ENCODE results near the gene PRKCA. TPM values are rescaled to one million over a fixed set of nuclear protein-coding genes. Genes with fewer than 3 reads are reported as not detected.

PRKCA gene
- total RNA-seq, 1 donor from 2014 or later = 127 TPM

GRCh38 chr17:66738301-66738700 is 435.9 kb downstream of the PRKCA start:
- DNase-seq (ENCODE audit: low spot score) = no peak

GRCh38 chr17:66739553-66739952 is 437.1 kb downstream of the PRKCA start:
- DNase-seq (ENCODE audit: low spot score) = no peak

GRCh38 chr17:66740226-66740625 is 437.8 kb downstream of the PRKCA start:
- no peak for DNase-seq (ENCODE audit: low spot score)

DNA sequence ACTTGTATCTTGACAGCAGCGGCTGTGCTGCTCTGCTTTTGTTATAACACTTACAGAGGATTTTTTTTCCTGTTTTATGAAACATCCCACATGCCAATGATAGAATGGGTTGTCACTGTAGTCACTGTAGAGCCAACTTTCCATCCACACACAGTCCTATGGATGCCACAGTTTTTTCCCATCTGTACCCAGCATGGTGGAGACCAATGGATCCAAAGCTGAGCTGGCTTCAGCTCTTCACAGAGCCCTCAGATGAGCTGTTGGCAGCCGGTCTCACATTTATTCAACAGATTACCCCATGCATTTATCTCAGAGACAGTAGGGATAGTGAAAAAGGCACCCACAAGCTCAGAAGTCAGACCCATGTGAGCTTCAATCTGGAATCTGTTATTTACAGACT is 441.1 kb downstream of the PRKCA start:
- DNase-seq (ENCODE audit: low spot score) = no peak

GRCh38 chr17:66746736-66747135 is 444.3 kb downstream of the PRKCA start:
- no peak for DNase-seq (ENCODE audit: low spot score)

DNA sequence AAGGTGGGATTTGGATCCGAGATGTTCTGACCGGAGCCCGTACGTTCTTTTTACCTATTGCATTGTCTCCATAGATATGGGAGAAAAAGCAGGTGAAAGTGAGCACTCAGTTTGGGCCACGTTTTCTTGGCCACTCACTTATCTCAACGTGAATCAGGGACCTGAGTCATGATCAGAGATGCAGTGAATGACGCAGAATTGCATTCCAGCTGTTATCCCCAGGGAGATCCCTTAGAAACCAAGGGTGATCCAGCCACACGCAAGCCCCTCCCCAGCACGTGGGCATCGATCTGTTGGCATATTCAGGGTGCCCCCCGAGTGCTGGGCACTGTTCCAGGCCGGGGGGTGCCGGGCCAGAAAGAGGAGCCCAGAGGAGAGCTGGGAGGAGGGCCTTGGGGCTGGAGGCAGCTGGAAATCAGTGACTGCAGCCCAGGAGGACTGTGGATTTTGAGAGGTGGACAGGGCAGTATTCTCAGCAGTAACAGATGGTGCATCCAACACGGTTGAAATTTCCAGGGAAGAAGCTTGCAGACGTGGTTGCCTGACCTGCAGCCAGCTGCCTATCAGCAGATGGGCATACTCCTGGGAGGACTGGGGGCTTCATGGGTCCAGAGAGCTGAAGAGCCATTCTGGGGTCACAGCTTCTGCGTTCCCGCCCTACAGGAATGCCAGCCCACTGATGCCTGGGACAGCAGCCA is 445.3 kb downstream of the PRKCA start:
- DNase-seq (ENCODE audit: low spot score) = no peak

GRCh38 chr17:66748578-66748977 is 446.2 kb downstream of the PRKCA start:
- DNase-seq (ENCODE audit: low spot score) = no peak

DNA sequence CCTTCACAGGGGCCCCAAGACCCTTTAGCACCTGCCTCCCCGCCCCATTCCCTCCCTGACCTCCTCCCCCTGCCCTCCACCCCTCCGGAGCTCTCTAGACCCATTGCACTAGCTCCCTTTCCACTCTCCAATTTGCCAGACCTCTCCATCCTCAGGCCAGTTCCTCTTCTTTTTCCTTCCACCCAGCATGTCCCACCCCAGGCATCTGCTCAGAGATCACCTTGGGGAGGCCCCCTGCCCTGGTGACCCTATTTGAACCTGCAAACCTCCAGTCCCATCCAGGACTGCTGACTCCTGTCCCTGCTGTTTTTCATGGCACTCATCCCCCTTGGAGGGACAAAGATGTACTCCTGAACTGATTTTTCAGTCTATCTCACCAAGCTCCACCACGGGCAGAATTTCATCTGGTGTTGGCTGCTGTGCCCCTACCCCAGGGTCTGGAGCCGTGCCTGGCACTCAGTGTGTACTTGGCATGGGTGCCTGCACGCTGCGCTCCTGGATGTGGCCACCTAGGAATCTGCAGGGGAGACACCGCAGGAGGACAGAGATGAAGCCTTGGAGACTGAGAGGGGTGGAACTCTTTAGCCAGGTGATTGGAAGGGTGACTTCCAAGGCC is 446.9 kb downstream of the PRKCA start:
- no peak for DNase-seq (ENCODE audit: low spot score)

DNA sequence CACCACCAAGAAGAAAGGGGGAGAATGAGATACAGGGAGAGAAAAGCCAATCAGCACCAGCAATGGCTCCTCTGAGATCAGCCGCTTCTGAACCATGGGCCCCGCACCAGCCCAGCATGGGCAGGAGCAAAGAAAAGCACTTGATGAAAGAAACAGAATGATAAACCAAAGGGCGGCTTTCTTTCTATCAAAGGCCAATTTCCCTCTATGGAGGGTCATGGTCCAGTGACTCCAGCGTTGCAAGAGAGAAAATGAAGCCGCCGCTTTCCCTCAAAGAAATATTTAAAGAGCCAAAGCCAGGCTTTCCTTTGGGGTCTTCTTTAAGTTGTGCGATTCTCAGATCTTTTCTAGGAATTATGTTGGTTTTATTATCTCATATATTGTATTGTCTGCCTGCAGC is 447.7 kb downstream of the PRKCA start:
- DNase-seq (ENCODE audit: low spot score) = no peak

- DNase-seq (ENCODE audit: low spot score) = no peak
Observed at GRCh38 chr17:66750781-66751543, 448.5 kb downstream of the PRKCA start.

DNA sequence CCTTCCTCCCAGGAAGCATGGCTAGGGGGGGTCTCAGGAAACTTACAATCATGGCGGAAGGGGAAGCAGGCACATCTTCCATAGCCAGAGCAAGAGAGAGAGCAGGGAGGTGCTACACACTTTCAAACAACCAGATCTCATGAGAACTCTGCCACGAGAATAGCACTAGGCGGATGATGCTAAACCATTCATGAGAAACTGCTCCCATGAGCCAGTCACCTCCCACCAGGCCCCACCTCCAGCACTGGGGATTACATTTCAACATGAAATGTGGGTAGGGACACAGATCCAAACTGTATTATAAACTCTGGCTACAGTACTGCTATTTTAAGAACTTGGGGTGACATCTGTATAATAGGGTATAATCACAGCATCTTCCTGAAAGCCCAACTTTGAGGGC is 449.4 kb downstream of the PRKCA start:
- no peak for DNase-seq (ENCODE audit: low spot score)

- DNase-seq (ENCODE audit: low spot score) = no peak
Observed at GRCh38 chr17:66752411-66752810, 450.0 kb downstream of the PRKCA start.

GRCh38 chr17:66753126-66753920 is 450.9 kb downstream of the PRKCA start:
- DNase-seq (ENCODE audit: low spot score) = no peak

DNA sequence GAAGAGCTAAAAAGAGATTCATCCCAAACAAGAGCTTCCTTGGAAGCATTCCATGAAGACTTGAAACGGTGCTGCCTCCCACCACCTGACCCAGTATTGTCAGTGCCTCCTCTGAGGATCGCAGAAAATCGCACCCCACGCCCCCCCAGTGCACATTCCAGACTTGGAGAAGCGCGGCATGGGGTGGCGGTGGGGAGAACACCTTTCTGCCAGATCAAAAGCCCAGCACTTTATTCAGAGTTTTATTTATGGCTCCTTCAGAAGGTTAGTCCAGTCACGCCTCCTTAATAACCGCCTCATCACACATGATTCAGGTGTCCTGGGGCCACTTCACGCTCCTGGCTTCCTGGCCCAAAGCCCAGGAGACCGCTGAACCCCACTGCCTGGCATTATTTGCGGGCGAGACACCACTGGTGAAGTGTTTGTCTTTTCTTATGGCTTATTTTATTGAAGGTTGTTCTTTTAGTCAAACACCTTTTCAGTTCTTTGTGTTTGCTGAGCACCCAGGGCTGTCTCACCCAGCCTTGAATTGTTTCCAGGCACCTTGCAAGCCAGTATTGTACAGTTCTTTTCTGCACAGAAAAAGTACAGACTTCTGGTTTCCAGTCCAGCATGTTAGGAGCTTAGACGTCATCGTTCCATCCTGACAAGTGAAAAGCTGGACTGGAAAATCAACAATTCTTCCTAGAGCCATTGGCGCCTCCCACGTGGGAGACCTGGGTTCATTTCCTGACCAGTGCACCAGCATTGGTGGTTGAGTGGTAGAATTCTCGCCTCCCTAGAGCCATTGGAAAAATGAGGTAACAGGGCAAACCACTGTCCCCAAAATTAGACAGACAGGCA is 452.9 kb downstream of the PRKCA start:
- no peak for DNase-seq (ENCODE audit: low spot score)

DNA sequence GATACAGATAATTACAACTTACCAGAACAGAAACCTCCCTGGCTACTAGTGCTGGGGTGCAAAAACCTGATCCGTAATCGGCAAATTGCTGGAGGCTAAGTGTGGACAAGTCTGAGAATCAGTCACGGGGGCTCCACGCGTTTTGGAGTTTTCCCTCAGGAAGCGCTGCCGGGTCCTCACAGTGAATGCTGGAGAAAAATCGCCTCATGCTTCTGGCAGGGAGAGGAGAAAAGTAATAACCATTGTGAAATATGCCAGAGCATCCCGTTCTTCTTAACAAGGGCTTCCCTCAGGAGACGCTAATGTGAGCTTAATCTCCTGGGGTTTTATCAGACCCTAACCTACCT is 453.5 kb downstream of the PRKCA start:
- DNase-seq (ENCODE audit: low spot score) = no peak

DNA sequence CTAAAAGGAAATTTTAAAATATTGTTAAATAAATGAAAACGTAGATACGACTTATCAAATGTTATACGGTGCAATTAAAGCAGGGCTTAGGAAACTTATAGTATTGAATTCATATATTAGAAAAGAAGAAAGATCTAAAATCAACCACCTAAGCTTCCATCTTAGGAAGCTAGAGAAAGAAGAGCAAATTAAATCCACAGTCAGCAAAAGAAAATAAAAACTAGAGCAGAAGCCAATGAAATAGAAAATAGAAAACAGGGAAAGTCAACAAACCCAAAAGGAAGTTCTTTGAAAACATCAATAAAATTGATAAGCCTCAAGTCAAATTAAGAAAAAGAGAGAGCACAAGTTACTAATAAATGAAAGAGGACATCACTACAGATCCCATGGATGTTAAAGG is 457.9 kb downstream of the PRKCA start:
- no peak for DNase-seq (ENCODE audit: low spot score)

GRCh38 chr17:66762276-66762675 is 459.9 kb downstream of the PRKCA start:
- no peak for DNase-seq (ENCODE audit: low spot score)

DNA sequence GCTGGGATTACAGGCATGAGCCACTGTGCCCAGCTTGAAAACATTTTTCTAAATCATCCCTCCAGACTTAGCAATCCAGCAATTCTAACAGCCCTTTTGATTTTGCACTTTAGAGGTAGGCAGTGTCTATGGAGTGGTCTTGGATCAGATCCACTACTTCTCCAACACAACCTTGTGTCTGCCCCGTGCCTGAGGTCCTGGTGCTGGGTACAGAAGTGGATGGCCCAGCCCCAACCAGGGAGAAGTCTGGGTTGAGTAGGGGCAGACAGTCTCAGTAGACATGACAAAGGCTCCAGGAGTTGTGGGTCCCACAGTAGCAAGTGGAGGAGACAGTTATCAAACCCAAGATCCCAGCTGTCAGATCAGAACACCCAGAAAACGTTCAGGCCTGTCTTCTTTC is 460.6 kb downstream of the PRKCA start:
- DNase-seq (ENCODE audit: low spot score) = no peak

DNA sequence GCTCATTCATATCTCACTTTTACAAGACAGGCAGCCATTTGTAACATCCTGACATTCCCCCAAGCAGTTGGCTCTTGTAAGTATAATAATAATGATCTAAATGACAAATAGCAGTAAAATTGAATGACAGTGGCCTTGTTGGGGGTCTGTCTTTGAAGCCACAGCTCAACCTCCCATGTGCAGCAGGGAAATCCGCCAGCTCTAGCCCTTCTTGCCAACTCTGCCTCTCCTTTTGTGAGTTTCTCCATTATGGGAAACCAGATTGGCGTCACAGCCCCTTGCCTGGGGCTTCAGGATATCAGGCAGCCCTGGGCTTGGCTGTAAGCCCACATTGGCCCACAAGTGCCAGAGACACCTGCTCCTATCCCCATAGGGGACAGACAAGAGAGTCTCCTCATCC is 462.1 kb downstream of the PRKCA start:
- DNase-seq (ENCODE audit: low spot score) = no peak

DNA sequence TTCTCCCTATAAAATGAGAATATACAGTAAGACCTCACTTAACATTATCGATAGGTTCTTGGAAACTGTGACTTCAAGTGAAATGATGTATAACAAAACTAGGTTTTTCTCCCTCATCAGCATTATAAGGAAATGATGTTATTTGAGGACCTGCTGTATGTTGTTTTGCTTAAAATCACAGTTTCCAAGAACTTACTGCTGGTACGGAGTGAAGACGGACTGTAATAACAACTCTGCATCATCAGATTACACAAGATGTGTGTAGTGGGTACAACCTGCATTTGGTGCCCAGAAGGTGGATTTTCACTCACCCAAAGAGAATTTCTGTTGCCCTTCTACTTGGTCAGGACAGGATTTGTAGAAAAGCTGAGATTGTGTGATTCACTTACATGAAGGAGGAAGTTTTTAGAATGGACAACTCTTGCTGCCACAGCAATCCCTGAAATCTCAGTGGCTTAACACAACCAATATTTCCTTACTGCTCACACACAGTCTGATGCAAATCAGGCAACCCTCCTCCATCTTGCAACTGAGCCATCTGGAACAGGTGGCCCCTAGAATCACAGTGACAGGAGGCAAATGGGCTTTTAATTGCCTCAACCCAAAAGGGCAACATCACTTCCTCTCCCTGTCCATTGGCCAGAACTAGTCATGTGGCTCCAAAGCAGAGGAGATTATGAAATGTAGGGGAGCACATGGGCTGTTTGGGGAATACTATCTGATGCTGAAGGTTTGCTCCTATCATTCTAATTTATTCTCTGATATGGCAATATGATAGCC is 464.9 kb downstream of the PRKCA start:
- DNase-seq (ENCODE audit: low spot score) = no peak

- DNase-seq (ENCODE audit: low spot score) = no peak
Observed at GRCh38 chr17:66769911-66770310, 467.5 kb downstream of the PRKCA start.
